Glomerular endothelial cell (primary cell): Measurements from ENCODE around the gene RFT1. TPM values are rescaled to one million over a fixed set of nuclear protein-coding genes. Genes with fewer than 3 reads are reported as not detected.

ENCODE experiments used
- DNase-seq: peaks from one replicate; pipeline ENCODE4 v3.0.0-alpha.2; 2011; ENCODE audit warnings: low read depth, low spot score; ENCODE audit errors: extremely low read depth
- total RNA-seq: library from RNA; depleted of rRNA; stranded (reverse); fragments of >200 nt; gene quantifications from 2 replicates; pipeline ENCODE4 v1.2.3, GENCODE V29; 2015

Gene RFT1
- total RNA-seq = 13.5 and 14.5 TPM in 2 replicates

- DNase-seq = peak; percentile 72
Measured at GRCh38 chr3:53130179-53131061, at the start of gene RFT1. Gene RFT1 (minus strand): TSS chr3:53130435. CDS start chr3:53130400, 35 bp downstream.

- DNase-seq = no peak
Measured at GRCh38 chr3:53179580-53179979, 49.3 kb upstream of the RFT1 start.

GRCh38 chr3:53178246-53178645 is 48.0 kb upstream of the RFT1 start:
- DNase-seq = no peak

GRCh38 chr3:53175613-53176540 is 45.6 kb upstream of the RFT1 start:
- DNase-seq = no peak

- no peak for DNase-seq
Measured at GRCh38 chr3:53174346-53175250, 44.4 kb upstream of the RFT1 start.

- DNase-seq = no peak
Measured at GRCh38 chr3:53173107-53173506, 42.9 kb upstream of the RFT1 start.

- DNase-seq = no peak
Measured at GRCh38 chr3:53171827-53172505, 41.7 kb upstream of the RFT1 start.

- DNase-seq = no peak
Measured at GRCh38 chr3:53171064-53171418, 40.8 kb upstream of the RFT1 start.

GRCh38 chr3:53170325-53171063 is 40.3 kb upstream of the RFT1 start:
- DNase-seq = no peak

- DNase-seq = no peak
Measured at GRCh38 chr3:53169832-53170324, 39.6 kb upstream of the RFT1 start.

- no peak for DNase-seq
Measured at GRCh38 chr3:53169045-53169831, 39.0 kb upstream of the RFT1 start.

- no peak for DNase-seq
Measured at GRCh38 chr3:53168175-53168923, 38.1 kb upstream of the RFT1 start.

- DNase-seq = no peak
Measured at GRCh38 chr3:53167418-53168174, 37.4 kb upstream of the RFT1 start.

GRCh38 chr3:53166781-53167291 is 36.6 kb upstream of the RFT1 start:
- DNase-seq = peak; percentile 12

GRCh38 chr3:53166206-53166605 is 36.0 kb upstream of the RFT1 start:
- no peak for DNase-seq

- DNase-seq = no peak
Measured at GRCh38 chr3:53164911-53165310, 34.7 kb upstream of the RFT1 start.
